Lung (tissue), 12 donors: ENCODE data around the gene MADD. TPM values are rescaled to one million over a fixed set of nuclear protein-coding genes. Genes with fewer than 3 reads are reported as not detected.

Experiments used
- ATAC-seq: fragments of 200-7000 bp; cut with Tn5 transposase; one replicate; pipeline ENCODE4 v1.9.1; 2020; ENCODE audit warnings: moderate number of reproducible peaks; ENCODE audit not compliant: insufficient read depth, low FRiP score
- DNase-seq, 3 donors: peaks; one replicate each; pipeline ENCODE4 v3.0.0-alpha.2; 2013 to 2017
- H3K27ac ChIP-seq, 2 donors: one replicate each; pipeline ENCODE4 v1.5.1; 2013; ENCODE audit warnings: mild to moderate bottlenecking in 2 of 2, moderate library complexity in 2 of 2, control low read depth in 1 of 2, inconsistent platforms in 1 of 2, low read depth in 1 of 2, low read length in 1 of 2
- H3K27me3 ChIP-seq, 3 donors: one replicate each; pipeline ENCODE4 v1.5.1; 2013; ENCODE audit warnings: low read length in 2 of 3; ENCODE audit not compliant: control insufficient read depth in 3 of 3, insufficient read depth in 3 of 3
- H3K36me3 ChIP-seq, 4 donors: one replicate each; pipeline ENCODE4 v1.5.1; 2013; ENCODE audit warnings: low read length in 4 of 4, mild to moderate bottlenecking in 1 of 4, moderate library complexity in 1 of 4; ENCODE audit not compliant: control insufficient read depth in 4 of 4, insufficient read depth in 4 of 4
- H3K4me1 ChIP-seq, 5 donors: one replicate each; pipeline ENCODE4 v1.5.1; 2013; ENCODE audit warnings: low read length in 5 of 5, mild to moderate bottlenecking in 2 of 5, moderate library complexity in 1 of 5; ENCODE audit not compliant: control insufficient read depth in 5 of 5, insufficient read depth in 5 of 5
- H3K4me3 ChIP-seq: one replicate; pipeline ENCODE4 v1.5.1; 2013; ENCODE audit warnings: mild to moderate bottlenecking, control low read depth, moderate library complexity
- H3K9ac ChIP-seq, 2 donors: one replicate each; pipeline ENCODE4 v1.5.1; 2013; ENCODE audit warnings: low read length in 2 of 2, control low read depth in 1 of 2; ENCODE audit not compliant: insufficient read depth in 1 of 2
- H3K9me3 ChIP-seq, 4 donors: one replicate each; pipeline ENCODE4 v1.5.1; 2013; ENCODE audit warnings: low read length in 3 of 4, mild to moderate bottlenecking in 1 of 4, moderate library complexity in 1 of 4; ENCODE audit not compliant: control insufficient read depth in 4 of 4, insufficient read depth in 3 of 4
- WGBS, 2 donors: extraction: QIAGEN DNeasy Blood & Tissue Kit; methylation state at CpG; one replicate each; pipeline ENCODE4 v1.1.7; 2013; 5-methylcytosine and 5-hydroxymethylcytosine counted together
- polyA plus RNA-seq, 2 donors: library from polyadenylated mRNA; stranded (reverse); fragments of 200-250 nt; gene quantifications; one replicate each; pipeline ENCODE4 v1.2.1, GENCODE V29; 2013
- total RNA-seq, 2 donors: library from RNA; depleted of rRNA in 1 of 2; stranded (reverse); fragments of >200 nt in 1 of 2; gene quantifications; one replicate each; pipeline ENCODE4 v1.2.1, GENCODE V29; 2014 to 2021
- TF ChIP-seq, protein P1 (sequence below): IDR thresholded peaks from 2 replicates; pipeline ENCODE4 v1.5.1; 2012; ENCODE audit warnings: mild to moderate bottlenecking; ENCODE audit errors: control extremely low read depth, extremely low read depth
- donor health status: control.
- donor health status: control.
- donor health status: Bipolar disorder and iron deficiency.
- donor health status: healthy.
- donor health status: DM: yes; HTN: yes; CAD: no.

Gene MADD
- total and polyA plus RNA-seq, 4 donors = 15.9 to 56.8 (median 37.1) TPM

DNA sequence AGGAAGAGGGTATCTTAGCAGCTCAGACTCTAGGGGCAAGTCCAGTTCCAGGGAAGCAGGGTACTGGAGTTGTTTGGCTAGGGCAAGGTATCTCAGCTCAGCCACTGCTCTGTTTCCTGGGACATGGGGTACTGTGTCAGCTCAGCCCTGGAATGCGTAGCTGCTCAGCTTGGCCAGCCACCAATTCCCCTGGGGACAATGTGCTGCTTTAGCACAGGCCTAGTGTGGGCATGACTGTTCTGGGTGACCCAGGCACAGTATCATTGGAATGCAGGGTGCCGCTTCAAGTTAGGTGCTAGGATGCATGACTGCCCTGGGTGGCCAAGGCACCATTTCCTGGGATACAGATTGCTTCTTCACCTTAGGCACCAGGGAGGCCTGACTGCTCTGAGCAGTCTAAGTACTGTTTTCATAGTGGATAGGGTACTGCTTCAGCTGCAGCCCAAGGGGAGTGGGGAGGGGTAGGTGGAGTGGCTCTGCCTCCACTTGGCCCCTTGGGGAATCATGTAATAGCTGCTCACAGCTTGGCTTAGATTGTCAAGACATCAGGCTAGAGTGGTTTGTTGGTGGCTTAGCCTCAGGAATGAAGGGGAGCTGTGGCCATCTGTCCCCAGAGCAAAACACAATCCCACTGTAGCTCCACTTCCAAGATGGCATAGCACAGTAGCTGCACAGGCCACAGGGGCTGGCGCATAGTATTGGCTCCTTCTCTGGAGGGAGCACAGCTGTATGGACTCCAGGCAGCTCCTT is 36.0 kb downstream of the MADD start:
- Histone ChIP-seq H3K36me3 (peaks cover 15 to 63% (median 38%) of the 10 kb centered on the region in 4 donors), H3K4me3 (no peak overlapping the region), H3K9ac (no peak overlapping the region), H3K9me3 (peaks cover 0 to 3% (median 0%) of the 10 kb centered on the region in 4 donors), H3K4me1 (peaks cover 0 to 8% (median 0%) of the 10 kb centered on the region in 5 donors), H3K27me3 (no peaks in the 10 kb centered on the region), H3K27ac (peak overlapping the region in 1 of 2 donors; percentile 87)
- ATAC-seq (no peak), DNase-seq (no peak)
- WGBS, 2 donors = 94 to 97% methylated on average over 3 of the region's 3 CpGs
- TF ChIP-seq, protein P1, sequence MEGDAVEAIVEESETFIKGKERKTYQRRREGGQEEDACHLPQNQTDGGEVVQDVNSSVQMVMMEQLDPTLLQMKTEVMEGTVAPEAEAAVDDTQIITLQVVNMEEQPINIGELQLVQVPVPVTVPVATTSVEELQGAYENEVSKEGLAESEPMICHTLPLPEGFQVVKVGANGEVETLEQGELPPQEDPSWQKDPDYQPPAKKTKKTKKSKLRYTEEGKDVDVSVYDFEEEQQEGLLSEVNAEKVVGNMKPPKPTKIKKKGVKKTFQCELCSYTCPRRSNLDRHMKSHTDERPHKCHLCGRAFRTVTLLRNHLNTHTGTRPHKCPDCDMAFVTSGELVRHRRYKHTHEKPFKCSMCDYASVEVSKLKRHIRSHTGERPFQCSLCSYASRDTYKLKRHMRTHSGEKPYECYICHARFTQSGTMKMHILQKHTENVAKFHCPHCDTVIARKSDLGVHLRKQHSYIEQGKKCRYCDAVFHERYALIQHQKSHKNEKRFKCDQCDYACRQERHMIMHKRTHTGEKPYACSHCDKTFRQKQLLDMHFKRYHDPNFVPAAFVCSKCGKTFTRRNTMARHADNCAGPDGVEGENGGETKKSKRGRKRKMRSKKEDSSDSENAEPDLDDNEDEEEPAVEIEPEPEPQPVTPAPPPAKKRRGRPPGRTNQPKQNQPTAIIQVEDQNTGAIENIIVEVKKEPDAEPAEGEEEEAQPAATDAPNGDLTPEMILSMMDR = no peak

DNA sequence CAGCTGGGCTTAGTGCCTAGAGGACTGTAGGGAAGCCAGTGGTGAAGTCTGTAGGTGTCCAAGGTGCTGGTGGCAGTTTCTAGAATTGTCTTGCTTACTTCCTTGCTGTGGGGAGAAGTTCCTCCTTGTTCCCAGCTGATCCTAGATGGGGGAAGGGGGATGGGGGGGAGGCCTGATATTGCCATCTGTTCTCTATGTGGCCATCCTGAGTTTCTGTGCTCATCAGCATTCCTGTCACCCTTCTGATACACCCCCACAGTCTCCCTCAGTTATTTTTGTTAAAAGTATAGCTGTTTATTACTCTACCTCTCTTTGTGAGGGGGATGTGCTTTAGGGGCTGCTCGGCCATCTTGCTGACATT is 36.5 kb downstream of the MADD start:
- no peak for DNase-seq
- Histone ChIP-seq H3K27me3 (no peaks in the 10 kb centered on the region), H3K36me3 (peaks cover 20 to 67% (median 39%) of the 10 kb centered on the region in 4 donors), H3K9me3 (peaks cover 0 to 3% (median 0%) of the 10 kb centered on the region in 4 donors), H3K27ac (peak overlapping the region in 1 of 2 donors; percentile 58), H3K9ac (no peak overlapping the region), H3K4me3 (no peak overlapping the region), H3K4me1 (peaks cover 0 to 8% (median 0%) of the 10 kb centered on the region in 5 donors)
- 89 to 93% methylated on average over 1 of the region's 1 CpG for WGBS, 2 donors
- TF ChIP-seq, protein P1 = no peak
- no peak for ATAC-seq

- H3K27ac ChIP-seq = no peak overlapping the region
- H3K9me3 ChIP-seq = no peaks in the 10 kb centered on the region
- TF ChIP-seq, protein P1 = no peak
- H3K9ac ChIP-seq = no peak overlapping the region
- H3K36me3 ChIP-seq = peaks cover 28 to 63% (median 41%) of the 10 kb centered on the region in 4 donors
- no peaks in the 10 kb centered on the region for H3K27me3 ChIP-seq
- no peak overlapping the region for H3K4me3 ChIP-seq
- ATAC-seq (no peak), DNase-seq (no peak)
- peaks cover 0 to 8% (median 0%) of the 10 kb centered on the region in 5 donors for H3K4me1 ChIP-seq
- 94% methylated on average over 6 of the region's 6 CpGs for WGBS, 2 donors
Measured at GRCh38 chr11:47308050-47308823, 38.3 kb downstream of the MADD start.
